GM23338 (cell line): ENCODE data around the gene LRRC47.

ENCODE experiments used
- CTCF ChIP-seq, 2 experiments: fragments of 200-600 bp in 1 of 2; sonication (generic) in 1 of 2; conservative IDR thresholded peaks; 2 replicates each; pipeline versions ENCODE4 v1.5.1 to v1.6.1; 2016 to 2017; ENCODE audit warnings: antibody characterized with exemption in 2 of 2, low read depth in 2 of 2, mild to moderate bottlenecking in 2 of 2, moderate library complexity in 1 of 2
- POLR2AphosphoS5 ChIP-seq: IDR thresholded peaks from 2 replicates; pipeline ENCODE4 v1.6.1; 2016; ENCODE audit warnings: antibody characterized with exemption, low read depth

- TF ChIP-seq POLR2AphosphoS5 (no peak), CTCF (conservative IDR thresholded peaks at IDR 0.05; ENCODE audit: low read depth in 2 of 2) (no peak)
Measured at GRCh38 chr1:3774276-3774945, 21.9 kb downstream of the LRRC47 start.
